Activated CD4-positive, CD25-positive, alpha-beta regulatory T cell treated with anti-CD3 and anti-CD28 coated beads, Interleukin-2, amount 50 U/mL, for 72 hours (primary cell): ENCODE results near the gene IQCH.
A peak's percentile ranks its signal among the peaks of the same experiment; 100 is the strongest.
"Not testable (repeated sequence)": the region's sequence is repeated elsewhere in the genome, so short reads cannot be mapped to it uniquely, and the experiment has no call there.

Experiments
- DNase-seq: peaks from one replicate; pipeline ENCODE4 v3.0.0; 2021

IQCH gene

GRCh38 chr15:67254238-67255175 is at the start of gene IQCH, which contains the start of gene AAGAB:
Gene IQCH (plus strand): TSS chr15:67254786. CDS start chr15:67254897, 111 bp downstream.
Gene AAGAB (minus strand): TSS chr15:67254661. CDS start chr15:67254631, 30 bp downstream.
- DNase-seq: peak; percentile 99

GRCh38 chr15:67207555-67208207 is 46.9 kb upstream of the IQCH start:
- no peak for DNase-seq

- no peak for DNase-seq
Measured at GRCh38 chr15:67208396-67208795, 46.2 kb upstream of the IQCH start.

- no peak for DNase-seq
Measured at GRCh38 chr15:67210555-67211168, 43.9 kb upstream of the IQCH start.

GRCh38 chr15:67212684-67213367 is 41.8 kb upstream of the IQCH start:
- DNase-seq: no peak

GRCh38 chr15:67215102-67215501 is 39.5 kb upstream of the IQCH start:
- DNase-seq: no peak

- no peak for DNase-seq
Measured at GRCh38 chr15:67216859-67217258, 37.7 kb upstream of the IQCH start.

- DNase-seq: no peak
Measured at GRCh38 chr15:67218428-67218827, 36.2 kb upstream of the IQCH start.

- DNase-seq: no peak
Measured at GRCh38 chr15:67219288-67219687, 35.3 kb upstream of the IQCH start.

- DNase-seq: no peak
Measured at GRCh38 chr15:67224889-67225288, 29.7 kb upstream of the IQCH start.

- DNase-seq: no peak
Measured at GRCh38 chr15:67225336-67225735, 29.2 kb upstream of the IQCH start.

- DNase-seq: no peak
Measured at GRCh38 chr15:67227431-67227830, 27.2 kb upstream of the IQCH start.

GRCh38 chr15:67227846-67228245 is 26.7 kb upstream of the IQCH start:
- DNase-seq: no peak

- DNase-seq: no peak
Measured at GRCh38 chr15:67228286-67228685, 26.3 kb upstream of the IQCH start.

GRCh38 chr15:67230504-67230903 is 24.1 kb upstream of the IQCH start:
- no peak for DNase-seq

GRCh38 chr15:67232591-67232990 is 22.0 kb upstream of the IQCH start:
- no peak for DNase-seq

- DNase-seq: no peak
Measured at GRCh38 chr15:67240235-67241131, 14.1 kb upstream of the IQCH start.

- no peak for DNase-seq
Measured at GRCh38 chr15:67241132-67241855, 13.3 kb upstream of the IQCH start.

GRCh38 chr15:67242708-67243111 is 11.9 kb upstream of the IQCH start:
- no peak for DNase-seq

- DNase-seq: no peak
Measured at GRCh38 chr15:67244971-67245478, 9.6 kb upstream of the IQCH start.

- not testable (repeated sequence) for DNase-seq
Measured at GRCh38 chr15:67246606-67247005, 8.0 kb upstream of the IQCH start.
